GM19239 (cell line): ENCODE data around the gene MOSPD3.

ENCODE experiments used
- DNase-seq: peaks from one replicate; pipeline ENCODE4 v3.0.0; 2011; ENCODE audit warnings: low spot score; ENCODE audit not compliant: insufficient read length
- FAIRE-seq: peaks from 2 replicates; lab custom pipeline; 2011; peaks lifted over from hg19 to GRCh38; lab: Jason Lieb, UNC

The MOSPD3 gene

DNA sequence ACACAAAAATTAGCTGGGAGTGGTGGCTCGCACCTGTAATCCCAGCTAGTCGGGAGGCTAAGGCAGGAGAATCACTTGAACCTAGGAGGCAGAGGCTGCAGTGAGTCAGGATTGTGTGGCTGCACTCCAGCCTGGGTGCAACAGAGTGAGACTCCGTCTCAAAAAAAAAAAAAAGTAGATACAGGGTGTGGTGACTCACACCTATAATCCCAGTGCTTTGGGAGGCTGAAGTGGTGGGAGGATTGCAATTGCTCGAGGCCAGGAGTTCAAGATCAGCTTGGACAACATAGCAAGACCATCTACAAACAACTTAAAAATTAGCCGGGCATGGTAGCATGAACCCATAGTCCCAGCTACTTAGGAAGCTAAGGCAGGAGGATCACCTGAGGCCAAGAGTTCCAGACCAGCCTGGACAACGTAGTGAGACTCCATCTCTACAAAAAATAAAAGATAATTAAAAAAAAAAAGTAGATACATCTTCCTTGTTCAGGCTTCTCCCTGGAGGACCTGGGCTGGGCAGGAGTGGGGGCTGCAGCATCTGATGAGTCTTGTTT, 2.0 kb downstream of the MOSPD3 start:
- FAIRE-seq (no peak), DNase-seq (no peak)

DNA sequence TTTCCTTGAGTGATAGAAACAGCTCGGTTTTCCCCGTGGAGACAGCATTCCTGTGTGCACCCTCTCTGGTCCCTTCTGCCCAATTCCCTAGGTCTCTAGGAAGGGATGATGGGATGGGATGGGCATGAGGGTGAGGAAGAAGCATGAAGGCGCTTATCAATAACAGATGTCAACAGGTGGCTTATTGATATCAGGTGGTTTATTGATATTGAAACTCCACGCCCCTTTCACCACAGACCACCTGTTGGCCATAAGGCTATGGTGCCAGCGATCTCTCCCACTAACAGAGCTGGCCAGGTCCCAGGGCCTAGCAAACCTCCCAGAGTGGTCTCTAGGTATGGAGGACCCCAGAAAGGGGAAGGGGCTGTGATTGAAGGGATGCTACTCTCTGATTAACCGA, 7.9 kb downstream of the MOSPD3 start:
- DNase-seq (no peak), FAIRE-seq (no peak)

DNA sequence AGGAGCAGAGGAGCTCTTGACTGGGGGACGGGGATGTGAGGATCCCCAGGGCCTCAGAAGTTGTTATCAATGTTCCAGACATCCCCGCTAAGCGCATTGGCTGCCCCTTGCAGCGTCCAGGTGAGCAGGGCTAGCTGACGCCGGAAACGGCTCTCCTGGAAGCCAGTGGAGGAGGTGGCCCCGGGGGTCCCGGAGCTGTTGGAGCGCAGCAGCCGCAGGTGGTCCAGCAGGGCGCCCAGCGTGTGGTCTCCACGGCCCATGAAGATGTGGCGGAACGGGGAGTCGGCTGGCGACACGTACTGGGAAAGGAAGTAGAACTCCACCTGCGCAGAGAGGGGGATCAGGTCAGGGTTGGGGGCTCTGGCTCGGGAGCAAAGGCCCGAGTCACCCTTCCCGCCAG, 8.5 kb downstream of the MOSPD3 start:
- no peak for FAIRE-seq

DNA sequence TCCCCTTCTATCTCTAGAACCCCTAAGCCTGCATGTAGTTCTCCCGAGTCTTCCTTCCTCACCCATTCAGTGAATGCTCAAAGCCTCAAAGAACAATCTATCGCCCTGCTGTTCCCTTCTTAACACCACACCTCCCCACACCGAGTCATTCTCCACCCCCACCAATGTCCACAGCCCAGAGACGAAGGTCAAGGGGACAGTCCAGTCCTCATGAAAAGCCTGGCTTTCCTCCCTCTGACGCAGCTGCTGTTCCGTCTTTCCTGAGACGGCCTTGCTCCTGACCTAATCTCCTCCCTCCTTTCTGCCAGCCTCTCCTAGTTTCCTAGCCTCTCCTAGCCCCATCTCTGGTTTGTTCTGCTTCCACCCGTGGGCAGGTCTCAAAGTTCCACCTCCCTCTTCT, 9.2 kb downstream of the MOSPD3 start:
- no peak for DNase-seq
- FAIRE-seq = no peak

More for the DNA sequence above, 8.5 kb downstream of the MOSPD3 start:
- DNase-seq = no peak

DNA sequence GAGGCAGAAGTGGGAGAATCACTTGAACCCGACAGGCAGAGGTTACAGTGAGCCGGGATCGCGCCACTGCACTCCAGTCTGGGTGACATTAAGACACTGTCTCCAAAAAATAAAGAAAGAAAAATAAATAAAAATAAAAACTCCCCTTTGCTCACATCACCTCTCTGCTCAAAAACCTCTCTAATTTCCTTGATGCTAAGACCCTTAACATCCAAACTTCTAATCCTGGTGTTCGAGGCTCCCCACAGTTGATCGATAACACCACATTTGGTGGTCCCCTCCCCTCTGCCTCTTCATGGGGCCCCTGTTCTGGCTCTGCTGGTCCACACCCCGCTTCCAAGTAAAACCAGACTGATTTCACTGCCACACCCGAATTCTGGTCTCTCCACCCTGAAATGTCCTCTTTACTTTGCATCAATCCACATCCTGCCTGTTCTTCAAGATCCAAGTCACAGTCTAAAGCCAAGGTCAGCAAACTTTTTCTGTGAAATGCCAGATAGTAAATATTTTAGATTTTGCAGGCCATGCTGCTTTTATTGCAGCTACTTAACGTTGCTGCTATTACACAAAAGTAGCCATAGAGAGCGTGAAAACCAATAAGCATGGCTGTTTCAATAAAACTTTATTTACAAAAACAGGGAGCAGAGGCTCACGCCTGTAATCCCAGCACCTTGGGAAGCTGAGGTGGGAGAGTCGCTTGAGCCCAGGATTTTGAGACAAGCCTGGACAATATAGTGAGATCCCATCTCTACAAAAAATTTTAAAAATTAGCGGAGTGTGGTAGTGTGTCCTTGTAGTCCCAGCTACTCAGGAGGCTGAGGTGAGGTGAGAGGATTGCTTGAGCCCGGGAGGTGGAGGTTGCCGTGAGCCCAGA, 11.8 kb downstream of the MOSPD3 start:
- DNase-seq = no peak
- no peak for FAIRE-seq

DNA sequence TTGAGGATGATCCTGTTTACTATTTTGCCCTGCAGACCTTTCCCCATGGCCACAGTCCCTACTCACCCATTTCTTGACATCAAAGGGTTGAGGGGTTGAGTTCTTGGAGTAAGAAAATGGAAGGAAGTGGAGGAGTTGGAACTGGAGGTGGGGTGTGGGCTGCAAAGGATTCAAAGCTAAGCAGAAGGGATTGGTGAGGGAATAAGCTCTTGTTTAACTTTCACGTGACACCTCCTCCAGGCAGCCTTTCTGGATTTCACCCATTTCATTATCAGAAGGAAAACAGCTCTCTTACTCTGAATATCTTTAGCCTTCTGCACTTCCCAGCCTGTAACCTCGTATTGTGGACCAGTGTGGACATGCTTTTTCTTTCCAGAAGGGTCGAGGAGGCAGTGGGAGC, 13.7 kb downstream of the MOSPD3 start:
- FAIRE-seq = peak; percentile 23

DNA sequence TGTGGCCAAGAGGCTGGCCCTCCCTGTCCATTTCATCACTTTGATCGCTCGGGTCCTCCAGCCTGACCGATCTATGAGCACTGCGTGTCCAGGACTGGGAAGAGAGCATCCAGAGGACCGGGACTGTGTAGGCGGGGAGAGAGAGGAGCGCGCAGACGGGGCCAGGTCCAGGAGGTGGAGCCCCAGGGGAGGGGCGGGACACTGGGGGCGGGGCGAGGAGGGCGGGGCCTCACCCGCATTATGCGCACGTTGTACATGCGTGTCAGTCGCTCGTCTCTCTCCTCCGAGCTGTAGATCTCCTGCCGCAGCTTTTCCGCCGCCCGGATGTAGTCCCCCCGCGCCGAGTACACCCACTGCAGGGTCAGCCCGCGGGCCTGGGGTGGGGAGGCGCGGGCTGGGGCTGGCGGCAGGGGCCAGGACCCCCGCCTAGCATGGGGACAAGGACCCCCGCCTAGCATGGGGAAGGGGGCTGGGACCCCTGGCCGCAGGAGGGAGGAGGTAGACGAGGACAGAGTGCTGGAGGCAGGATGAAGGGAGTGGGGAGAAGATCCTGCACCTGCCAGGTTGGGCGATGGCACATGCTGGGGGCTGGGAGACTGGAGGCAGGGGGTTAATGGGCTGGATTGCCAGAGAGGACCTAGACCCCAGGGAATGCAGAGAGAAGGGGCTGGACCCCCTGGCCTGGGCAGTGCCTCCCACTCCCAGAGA, 14.3 kb downstream of the MOSPD3 start:
- FAIRE-seq (peak; percentile 72), DNase-seq (peak; percentile 97)

More for the DNA sequence above, 13.7 kb downstream of the MOSPD3 start:
- no peak for DNase-seq

DNA sequence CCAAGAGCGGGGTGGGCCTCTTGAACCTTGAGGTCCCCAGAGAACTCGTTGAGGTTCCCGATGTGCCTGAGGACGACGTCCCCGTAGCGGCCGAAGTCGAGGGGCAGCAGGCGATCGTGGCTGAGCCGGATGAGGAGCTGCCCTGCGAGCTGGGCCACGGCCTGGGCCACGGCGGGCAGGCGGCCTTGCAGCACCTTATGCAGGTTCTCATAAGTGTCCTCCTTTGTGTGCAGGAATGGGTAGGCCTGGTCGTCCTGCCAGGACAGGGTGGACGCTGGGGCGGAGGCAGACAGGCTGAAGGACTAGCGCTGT, 14.9 kb downstream of the MOSPD3 start:
- FAIRE-seq = no peak
- DNase-seq = no peak

DNA sequence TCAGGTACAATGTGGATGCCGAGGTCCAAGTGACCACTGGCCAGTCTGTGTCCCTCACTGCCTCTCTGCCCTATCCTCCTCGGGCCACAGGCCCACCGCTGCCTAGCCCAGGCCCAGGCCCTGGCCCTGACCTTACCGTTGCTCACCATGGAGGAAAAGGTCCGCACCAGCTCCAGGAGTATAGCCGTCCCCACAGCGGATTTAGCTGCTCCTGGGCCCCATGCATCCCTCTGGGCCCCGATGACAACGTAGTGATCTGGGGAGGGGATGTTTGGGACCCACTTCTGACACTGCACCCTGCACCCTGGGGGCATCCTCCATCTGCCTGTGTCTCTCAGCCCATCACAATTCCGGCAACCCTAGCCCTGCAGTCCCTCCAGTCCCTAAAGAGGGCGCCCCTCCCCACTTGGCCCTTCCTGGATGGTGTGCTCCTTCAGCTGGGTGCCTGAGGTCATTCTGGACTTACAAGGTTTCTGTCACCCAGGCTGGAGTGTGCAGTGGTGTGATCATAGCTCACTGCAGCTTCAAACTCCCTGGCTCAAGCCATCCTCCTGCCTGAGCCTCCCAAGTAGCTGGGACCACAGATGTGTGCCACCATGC, 16.9 kb downstream of the MOSPD3 start:
- FAIRE-seq = no peak

DNA sequence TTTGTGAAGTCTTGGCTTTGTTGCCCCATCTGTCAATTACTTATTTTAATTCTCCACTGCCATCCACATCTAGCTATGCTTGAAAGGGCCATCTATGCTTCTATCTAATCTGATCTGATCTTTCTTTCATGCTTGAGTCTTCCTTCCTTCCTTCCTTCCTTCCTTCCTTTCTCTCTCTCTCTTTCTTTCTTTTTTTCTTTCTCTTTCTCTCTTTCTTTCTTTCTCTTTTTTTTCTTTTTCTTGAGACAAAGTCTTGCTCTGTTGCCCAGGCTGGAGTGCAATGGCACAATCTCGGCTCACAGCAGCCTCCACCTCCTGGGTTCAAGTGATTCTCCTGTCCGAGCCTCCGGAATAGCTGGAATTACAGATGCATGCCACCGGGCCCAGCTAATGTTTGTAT, 17.7 kb downstream of the MOSPD3 start:
- FAIRE-seq (no peak), DNase-seq (no peak)

More for the DNA sequence above, 16.9 kb downstream of the MOSPD3 start:
- DNase-seq = no peak

DNA sequence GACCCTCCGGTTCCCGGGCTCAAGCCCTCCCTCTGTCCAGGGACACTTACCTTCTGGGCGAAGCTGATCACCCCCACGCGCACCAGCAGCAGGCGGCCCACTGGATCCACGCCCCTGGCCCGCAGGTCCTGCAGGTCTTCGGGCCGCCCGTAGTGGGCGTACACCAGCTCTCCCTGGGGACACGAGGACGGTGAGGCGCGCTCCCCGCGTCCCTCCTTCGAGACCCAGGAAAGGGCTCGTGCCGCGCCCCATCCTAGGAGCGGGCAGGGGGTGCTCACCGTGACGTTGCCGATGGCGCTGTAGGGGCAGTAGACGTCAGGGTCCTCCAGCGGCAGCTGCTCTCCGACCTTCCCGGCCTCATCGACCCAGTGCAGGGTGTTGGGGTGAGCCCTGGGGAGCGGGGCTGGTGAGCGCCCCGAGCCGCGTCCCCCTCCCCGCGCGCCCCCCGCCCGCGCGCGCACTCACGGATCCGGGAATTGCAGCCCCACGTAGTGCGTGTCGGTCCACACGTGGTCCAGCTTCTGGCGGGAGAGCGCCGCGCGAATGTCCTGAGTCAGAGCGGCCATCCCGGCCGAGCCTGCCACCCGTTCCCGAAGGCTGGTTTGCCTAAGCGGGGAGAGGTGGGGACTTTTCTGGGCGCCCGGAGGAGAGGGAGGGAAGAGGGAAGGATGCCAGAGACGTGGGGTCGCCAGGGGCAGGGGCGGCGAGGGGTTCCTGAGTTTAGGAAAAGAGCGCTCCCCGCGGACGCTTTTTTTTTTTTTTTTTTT, 20.8 kb downstream of the MOSPD3 start:
- DNase-seq = peak; percentile 67

DNA sequence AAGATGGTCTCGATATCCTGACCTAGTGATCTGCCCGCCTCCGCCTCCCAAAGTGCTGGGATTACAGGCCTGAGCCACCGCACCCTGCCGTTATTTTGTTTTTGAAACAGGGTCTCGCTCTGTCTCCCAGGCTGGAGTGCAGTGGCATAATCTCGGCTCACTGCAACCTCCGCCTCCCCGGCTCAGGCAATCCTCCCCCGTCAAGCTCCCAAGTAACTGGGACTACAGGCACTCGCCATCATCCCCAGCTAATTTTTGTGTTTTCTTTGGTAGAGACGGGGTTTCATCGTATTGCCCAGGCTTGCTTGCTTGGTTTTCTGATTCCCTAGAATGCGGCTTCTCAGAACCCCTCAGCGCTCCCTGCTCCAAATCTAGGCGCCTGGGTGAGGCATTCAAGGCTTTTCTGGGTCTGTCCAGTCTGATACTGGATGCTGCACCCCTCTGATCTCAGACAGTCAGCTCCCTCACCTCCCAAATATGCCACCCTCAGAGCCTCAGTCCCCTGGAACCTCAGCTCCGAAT, 27.7 kb downstream of the MOSPD3 start:
- FAIRE-seq (no peak), DNase-seq (no peak)

More for the DNA sequence above, 20.8 kb downstream of the MOSPD3 start:
- no peak for FAIRE-seq

DNA sequence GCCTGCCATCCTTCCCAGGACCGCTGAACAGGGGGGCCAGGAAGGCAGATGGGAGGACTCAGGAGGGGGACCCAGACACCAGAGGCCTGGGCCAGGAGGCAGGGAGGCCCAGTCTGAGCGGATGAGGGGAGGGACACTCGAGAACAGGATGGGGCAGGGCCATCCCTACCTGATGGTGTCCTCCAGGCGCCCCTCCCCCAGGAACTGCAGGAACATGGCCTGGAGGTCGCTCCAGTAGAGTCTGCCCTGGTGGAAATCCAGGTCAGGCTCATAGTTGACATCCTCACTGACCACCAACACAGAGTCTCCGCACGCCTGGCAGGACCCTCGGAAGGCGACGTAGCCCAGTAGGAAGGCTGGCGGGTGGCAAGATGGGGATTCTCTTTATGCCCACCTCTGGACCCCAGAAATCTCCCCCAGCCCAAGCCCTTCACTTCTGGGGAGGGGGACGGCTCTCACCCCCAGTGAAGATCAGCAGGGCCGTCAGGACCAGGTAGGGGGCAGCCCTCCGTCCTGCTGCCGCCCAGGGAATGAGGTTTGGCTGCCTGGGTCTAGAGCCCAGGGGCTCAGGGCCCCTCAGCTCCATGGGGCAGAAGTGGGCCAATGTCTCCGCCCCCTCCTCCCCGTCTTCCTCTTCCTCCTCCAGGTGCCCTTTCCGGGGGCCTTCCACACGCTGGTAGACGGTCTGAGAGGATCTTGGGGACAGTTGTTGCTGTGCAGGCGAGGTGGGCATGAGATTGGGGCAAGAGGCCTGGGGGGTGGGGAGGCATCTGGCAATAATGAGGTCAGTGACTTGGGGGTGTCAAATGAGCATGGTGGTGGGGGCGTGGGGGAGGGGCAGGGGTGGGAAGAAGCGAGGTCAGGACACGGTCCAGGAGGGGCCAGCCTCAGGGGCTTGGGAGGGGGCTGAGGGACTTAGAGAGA, 28.4 kb downstream of the MOSPD3 start:
- no peak for FAIRE-seq

DNA sequence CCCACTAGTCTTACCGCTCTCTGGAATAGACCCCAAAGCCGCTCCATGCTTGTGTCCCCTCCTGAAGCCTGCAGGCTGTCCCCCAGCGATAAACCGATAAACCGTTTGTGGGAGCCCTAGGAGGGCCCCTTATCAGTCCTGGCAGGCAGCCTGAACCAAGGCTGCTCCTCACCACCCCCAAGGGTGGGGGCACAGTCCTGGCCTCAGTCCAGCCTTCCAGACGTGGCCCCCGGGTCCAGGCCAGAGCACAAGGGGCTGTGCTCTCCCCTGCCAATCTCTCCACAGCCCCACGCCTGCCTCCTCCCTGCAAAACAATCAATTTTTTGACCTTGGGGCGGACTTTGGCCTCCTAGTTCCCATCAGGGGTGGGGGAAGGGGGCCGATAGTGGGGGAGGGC, 29.1 kb downstream of the MOSPD3 start, which contains the start of gene TFR2:
Gene TFR2 (minus strand): TSS at position 90 of the 397 bp plus-strand sequence. CDS start 43 bp downstream, at position 47.
- FAIRE-seq (no peak), DNase-seq (no peak)

More for the DNA sequence above, 28.4 kb downstream of the MOSPD3 start:
- no peak for DNase-seq

DNA sequence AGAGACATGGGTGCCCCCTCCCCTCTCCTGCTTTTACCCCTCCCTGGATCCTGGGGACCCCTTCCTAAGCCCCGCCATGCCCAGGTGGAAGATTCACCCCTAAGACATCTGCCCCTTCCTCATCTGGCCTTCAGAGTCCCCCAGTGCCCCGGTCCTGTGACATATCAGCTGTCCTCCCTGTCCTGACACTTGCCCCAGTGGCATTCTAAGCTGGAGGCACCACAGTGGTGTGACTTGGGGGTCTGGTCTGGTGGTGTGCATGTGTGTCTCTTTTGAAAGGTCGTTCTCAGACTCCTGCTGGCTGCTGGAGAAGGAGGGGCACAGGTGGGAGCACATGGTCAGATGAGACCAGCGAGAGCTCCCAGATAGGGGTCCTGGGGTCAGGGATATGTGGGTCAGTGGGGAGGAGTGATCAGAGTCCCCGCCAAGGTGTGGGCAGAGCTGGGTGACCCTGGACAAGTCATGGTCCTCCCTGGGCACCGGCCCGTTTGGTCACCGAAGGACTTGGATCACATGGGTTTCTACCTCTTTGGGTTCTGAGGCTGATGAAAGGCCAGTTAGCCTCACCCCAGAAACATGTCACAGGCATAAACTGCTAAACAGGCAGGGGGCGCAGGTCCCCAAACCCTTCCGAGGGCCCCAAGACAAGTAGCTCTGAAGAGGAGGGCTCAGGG, 29.7 kb downstream of the MOSPD3 start:
- FAIRE-seq = no peak
- no peak for DNase-seq

DNA sequence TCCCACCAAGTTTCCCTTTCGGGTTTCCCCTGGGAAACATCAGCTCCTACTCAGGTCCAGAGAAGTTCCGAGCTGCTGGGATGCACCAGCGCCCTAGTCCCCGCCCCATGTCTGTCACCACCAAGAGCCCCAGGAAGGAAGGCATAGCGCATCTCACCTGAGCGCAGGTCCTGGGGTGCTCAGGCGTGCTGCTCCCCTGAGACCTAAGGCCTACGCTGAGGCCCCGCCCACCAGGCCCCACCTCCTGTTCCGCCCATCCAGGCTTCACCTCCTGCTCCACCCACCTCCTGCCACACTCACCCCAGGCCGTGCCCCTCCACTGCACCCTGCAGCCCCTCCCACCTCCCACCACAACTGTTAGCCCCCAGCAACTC, 30.2 kb downstream of the MOSPD3 start:
- FAIRE-seq = no peak
- DNase-seq = peak; percentile 77

DNA sequence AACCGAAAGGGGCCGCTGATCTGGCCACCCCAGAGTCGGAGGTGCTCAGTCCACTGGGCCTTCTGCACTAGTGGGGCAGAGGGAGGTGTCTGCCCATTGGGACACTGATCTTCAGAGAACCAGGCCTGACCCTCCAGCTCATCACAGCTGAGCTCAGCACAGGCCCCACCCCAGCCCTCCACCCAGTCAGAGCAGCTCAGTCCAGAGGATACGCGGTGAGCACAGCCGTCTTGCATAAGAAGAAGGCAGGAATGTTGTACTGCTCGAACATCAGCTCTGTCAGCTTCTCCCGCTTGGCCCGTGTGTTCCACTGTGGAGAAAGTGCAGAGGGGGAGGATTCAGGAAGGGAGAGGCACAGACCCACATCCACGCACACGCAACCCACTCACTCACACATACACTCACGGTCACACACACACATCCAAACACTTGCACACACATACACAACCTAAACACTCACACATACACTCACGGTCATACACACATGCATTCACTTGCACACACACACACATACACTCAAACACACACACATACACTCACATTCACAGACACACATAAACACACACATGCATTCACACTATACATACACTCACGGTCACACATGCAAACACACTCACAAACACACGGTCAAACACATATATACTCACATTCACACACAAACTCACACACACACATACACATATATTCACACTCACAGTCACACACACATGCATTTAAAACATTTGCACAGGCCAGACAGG, 37.7 kb downstream of the MOSPD3 start:
- FAIRE-seq (no peak), DNase-seq (no peak)
